Islet of Langerhans (tissue), 1 donor: Measurements from ENCODE around the gene ISLR.

Source experiments
- FAIRE-seq: peaks from one replicate; lab custom pipeline; 2011; peaks lifted over from hg19 to GRCh38; lab: Jason Lieb, UNC

ISLR gene

GRCh38 chr15:74193905-74194304, 20.4 kb downstream of the ISLR start:
- no peak for FAIRE-seq

- no peak for FAIRE-seq
Observed at GRCh38 chr15:74194572-74195559, 21.4 kb downstream of the ISLR start.

- no peak for FAIRE-seq
Observed at GRCh38 chr15:74196175-74196574, 22.7 kb downstream of the ISLR start.

GRCh38 chr15:74197176-74197965, 23.9 kb downstream of the ISLR start:
- no peak for FAIRE-seq

- no peak for FAIRE-seq
Observed at GRCh38 chr15:74199297-74199652, 25.8 kb downstream of the ISLR start.

GRCh38 chr15:74200412-74200815, 26.9 kb downstream of the ISLR start:
- FAIRE-seq, result no peak

GRCh38 chr15:74200871-74201419, 27.4 kb downstream of the ISLR start:
- no peak for FAIRE-seq

GRCh38 chr15:74201710-74202420, 28.4 kb downstream of the ISLR start:
- FAIRE-seq, result no peak

- FAIRE-seq, result no peak
Observed at GRCh38 chr15:74202452-74203401, 29.2 kb downstream of the ISLR start, which contains the start of gene STRA6. STRA6 (minus strand) TSS chr15:74202787; CDS start chr15:74202267, 520 bp downstream.

GRCh38 chr15:74203914-74204431, 30.5 kb downstream of the ISLR start:
- no peak for FAIRE-seq

GRCh38 chr15:74205582-74205947, 32.1 kb downstream of the ISLR start:
- FAIRE-seq, result no peak

- no peak for FAIRE-seq
Observed at GRCh38 chr15:74206801-74207281, 33.3 kb downstream of the ISLR start.

GRCh38 chr15:74207652-74208440, 34.3 kb downstream of the ISLR start:
- FAIRE-seq, result no peak

GRCh38 chr15:74208496-74208895, 35.0 kb downstream of the ISLR start:
- FAIRE-seq, result no peak

GRCh38 chr15:74208901-74209559, 35.5 kb downstream of the ISLR start:
- FAIRE-seq, result no peak

GRCh38 chr15:74209560-74209958, 36.0 kb downstream of the ISLR start:
- no peak for FAIRE-seq

GRCh38 chr15:74209997-74210671, 36.6 kb downstream of the ISLR start:
- FAIRE-seq, result no peak

- no peak for FAIRE-seq
Observed at GRCh38 chr15:74210729-74211128, 37.2 kb downstream of the ISLR start.

- FAIRE-seq, result no peak
Observed at GRCh38 chr15:74211656-74212055, 38.1 kb downstream of the ISLR start.
